Gastroesophageal sphincter (tissue), 3 donors: ENCODE measurements around the gene ROCK2.

Source experiments
- EP300 ChIP-seq: sonication (generic); formaldehyde crosslinking; IDR thresholded peaks from one replicate; pipeline ENCODE4 v1.6.1; 2017; ENCODE audit warnings: antibody characterized with exemption, mild to moderate bottlenecking
- POLR2A ChIP-seq, 2 donors: fragments of 450-650 bp; IDR thresholded peaks; one replicate each; pipeline ENCODE4 v1.6.1; 2017; ENCODE audit warnings: antibody characterized with exemption in 2 of 2, mild to moderate bottlenecking in 2 of 2, moderate library complexity in 1 of 2
- POLR2AphosphoS5 ChIP-seq: sonication (generic); formaldehyde crosslinking; IDR thresholded peaks from one replicate; pipeline ENCODE4 v1.6.1; 2017; ENCODE audit warnings: antibody characterized with exemption
- TF ChIP-seq, protein P1 (sequence below), 4 experiments: fragments of 200-600 bp in 2 of 4; fragments of 450-650 bp in 2 of 4; sonication (generic) in 1 of 4; IDR thresholded peaks; one replicate each; pipeline ENCODE4 v1.5.1; 2017 to 2019; ENCODE audit warnings: antibody characterized with exemption in 4 of 4, mild to moderate bottlenecking in 2 of 4, moderate library complexity in 2 of 4

GRCh38 chr2:11222845-11223244 is 121.6 kb downstream of the ROCK2 start:
- TF ChIP-seq POLR2A (IDR thresholded peaks at IDR 0.05) = no peak
- no peak for TF ChIP-seq EP300
- TF ChIP-seq, protein P1, sequence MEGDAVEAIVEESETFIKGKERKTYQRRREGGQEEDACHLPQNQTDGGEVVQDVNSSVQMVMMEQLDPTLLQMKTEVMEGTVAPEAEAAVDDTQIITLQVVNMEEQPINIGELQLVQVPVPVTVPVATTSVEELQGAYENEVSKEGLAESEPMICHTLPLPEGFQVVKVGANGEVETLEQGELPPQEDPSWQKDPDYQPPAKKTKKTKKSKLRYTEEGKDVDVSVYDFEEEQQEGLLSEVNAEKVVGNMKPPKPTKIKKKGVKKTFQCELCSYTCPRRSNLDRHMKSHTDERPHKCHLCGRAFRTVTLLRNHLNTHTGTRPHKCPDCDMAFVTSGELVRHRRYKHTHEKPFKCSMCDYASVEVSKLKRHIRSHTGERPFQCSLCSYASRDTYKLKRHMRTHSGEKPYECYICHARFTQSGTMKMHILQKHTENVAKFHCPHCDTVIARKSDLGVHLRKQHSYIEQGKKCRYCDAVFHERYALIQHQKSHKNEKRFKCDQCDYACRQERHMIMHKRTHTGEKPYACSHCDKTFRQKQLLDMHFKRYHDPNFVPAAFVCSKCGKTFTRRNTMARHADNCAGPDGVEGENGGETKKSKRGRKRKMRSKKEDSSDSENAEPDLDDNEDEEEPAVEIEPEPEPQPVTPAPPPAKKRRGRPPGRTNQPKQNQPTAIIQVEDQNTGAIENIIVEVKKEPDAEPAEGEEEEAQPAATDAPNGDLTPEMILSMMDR (IDR thresholded peaks at IDR 0.05) = no peak
- no peak for TF ChIP-seq POLR2AphosphoS5
